ENCODE data around the gene PPP1R16B. TPM values are rescaled to one million over a fixed set of nuclear protein-coding genes. Genes with fewer than 3 reads are reported as not detected.

Gene PPP1R16B
- total and polyA plus RNA-seq, 10 of the 15 experiments (the other 5 are each of a cell fraction or from before 2014, with no cell fraction given) = 13.4 to 90.2 (median 66.7) TPM

DNA sequence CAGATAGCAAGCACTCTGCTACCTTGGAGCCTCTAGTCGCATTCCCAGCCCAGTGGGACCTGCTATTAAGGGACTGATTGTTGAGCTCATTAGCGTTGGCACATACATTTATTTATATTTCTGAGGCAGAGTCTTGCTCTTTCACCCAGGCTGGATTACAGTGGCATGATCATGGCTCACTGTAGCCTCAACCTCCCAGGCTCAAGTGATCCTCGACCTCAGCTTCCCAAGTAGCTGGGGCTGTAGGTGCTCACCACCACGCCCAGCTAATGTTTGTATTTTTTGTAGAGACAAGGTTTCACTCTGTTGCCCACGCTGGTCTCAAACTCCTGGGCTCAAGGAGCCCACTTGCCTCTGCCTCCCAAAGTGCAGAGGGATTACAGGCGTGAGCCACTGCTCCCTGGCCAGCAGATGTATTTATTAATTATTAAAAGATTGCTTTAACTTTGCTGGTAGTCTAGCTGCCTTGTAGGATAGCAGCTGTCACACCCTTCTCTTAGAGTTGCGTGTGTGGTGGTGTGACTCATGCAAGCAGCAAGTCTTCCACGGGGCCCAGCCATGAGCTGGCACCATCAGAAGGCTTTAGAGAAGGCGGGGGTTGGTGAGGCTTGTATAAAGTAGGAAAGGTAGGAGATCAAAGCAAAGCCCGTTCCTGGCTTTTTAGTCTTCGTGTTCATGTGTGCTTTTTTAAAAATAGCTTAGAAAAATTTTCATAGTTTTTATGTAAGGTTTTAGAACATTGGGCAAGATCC is 40.8 kb upstream of the PPP1R16B start (continued):
- TF ChIP-seq, protein P1, sequence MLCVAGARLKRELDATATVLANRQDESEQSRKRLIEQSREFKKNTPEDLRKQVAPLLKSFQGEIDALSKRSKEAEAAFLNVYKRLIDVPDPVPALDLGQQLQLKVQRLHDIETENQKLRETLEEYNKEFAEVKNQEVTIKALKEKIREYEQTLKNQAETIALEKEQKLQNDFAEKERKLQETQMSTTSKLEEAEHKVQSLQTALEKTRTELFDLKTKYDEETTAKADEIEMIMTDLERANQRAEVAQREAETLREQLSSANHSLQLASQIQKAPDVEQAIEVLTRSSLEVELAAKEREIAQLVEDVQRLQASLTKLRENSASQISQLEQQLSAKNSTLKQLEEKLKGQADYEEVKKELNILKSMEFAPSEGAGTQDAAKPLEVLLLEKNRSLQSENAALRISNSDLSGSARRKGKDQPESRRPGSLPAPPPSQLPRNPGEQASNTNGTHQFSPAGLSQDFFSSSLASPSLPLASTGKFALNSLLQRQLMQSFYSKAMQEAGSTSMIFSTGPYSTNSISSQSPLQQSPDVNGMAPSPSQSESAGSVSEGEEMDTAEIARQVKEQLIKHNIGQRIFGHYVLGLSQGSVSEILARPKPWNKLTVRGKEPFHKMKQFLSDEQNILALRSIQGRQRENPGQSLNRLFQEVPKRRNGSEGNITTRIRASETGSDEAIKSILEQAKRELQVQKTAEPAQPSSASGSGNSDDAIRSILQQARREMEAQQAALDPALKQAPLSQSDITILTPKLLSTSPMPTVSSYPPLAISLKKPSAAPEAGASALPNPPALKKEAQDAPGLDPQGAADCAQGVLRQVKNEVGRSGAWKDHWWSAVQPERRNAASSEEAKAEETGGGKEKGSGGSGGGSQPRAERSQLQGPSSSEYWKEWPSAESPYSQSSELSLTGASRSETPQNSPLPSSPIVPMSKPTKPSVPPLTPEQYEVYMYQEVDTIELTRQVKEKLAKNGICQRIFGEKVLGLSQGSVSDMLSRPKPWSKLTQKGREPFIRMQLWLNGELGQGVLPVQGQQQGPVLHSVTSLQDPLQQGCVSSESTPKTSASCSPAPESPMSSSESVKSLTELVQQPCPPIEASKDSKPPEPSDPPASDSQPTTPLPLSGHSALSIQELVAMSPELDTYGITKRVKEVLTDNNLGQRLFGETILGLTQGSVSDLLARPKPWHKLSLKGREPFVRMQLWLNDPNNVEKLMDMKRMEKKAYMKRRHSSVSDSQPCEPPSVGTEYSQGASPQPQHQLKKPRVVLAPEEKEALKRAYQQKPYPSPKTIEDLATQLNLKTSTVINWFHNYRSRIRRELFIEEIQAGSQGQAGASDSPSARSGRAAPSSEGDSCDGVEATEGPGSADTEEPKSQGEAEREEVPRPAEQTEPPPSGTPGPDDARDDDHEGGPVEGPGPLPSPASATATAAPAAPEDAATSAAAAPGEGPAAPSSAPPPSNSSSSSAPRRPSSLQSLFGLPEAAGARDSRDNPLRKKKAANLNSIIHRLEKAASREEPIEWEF (IDR thresholded peaks at IDR 0.05; ENCODE audit: insufficient replicate concordance, low read depth, low read length) = no peak
- no peak for TF ChIP-seq SMARCA5 (IDR thresholded peaks at IDR 0.05)

GRCh38 chr20:38766071-38766470 is 39.4 kb upstream of the PPP1R16B start:
- no peaks in the 10 kb centered on the region for H3K27me3 ChIP-seq (replicated peaks in 1 of 2; ENCODE audit: control insufficient read depth in 2 of 2, insufficient read depth in 2 of 2, low read length in 1 of 2)
- 75% methylated on average over 4 of the region's 4 CpGs for WGBS (ENCODE audit: insufficient coverage, insufficient replicate concordance, low lambda C conversion rate, missing lambda C conversion rate)
- H3K4me3 ChIP-seq = no peak overlapping the region
- TF ChIP-seq, protein P2, sequence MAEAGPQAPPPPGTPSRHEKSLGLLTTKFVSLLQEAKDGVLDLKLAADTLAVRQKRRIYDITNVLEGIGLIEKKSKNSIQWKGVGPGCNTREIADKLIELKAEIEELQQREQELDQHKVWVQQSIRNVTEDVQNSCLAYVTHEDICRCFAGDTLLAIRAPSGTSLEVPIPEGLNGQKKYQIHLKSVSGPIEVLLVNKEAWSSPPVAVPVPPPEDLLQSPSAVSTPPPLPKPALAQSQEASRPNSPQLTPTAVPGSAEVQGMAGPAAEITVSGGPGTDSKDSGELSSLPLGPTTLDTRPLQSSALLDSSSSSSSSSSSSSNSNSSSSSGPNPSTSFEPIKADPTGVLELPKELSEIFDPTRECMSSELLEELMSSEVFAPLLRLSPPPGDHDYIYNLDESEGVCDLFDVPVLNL (IDR thresholded peaks at IDR 0.05; ENCODE audit: low read depth, low read length) = no peak
- TF ChIP-seq ETV6 (conservative IDR thresholded peaks at IDR 0.05 in 1 of 2, IDR thresholded peaks at IDR 0.05 in 1 of 2; ENCODE audit: borderline replicate concordance in 1 of 2, low read depth in 1 of 2) (no peak), SMAD5 (IDR thresholded peaks at IDR 0.05; ENCODE audit: low read depth) (no peak), ZBTB4 (CRISPR knock-in tag; IDR thresholded peaks at IDR 0.05) (no peak), RFX5 (IDR thresholded peaks at IDR 0.05; ENCODE audit: low read depth, low read length) (no peak)
- intact Hi-C loops (cut with micrococcal nuclease; ENCODE audit: unreplicated experiment) = no loop called here
- H3K27ac ChIP-seq (ENCODE audit: control insufficient read depth, insufficient read depth) = no peak overlapping the region
- no peak for FAIRE-seq
- H3K36me3 ChIP-seq (ENCODE audit: control insufficient read depth in 2 of 2, insufficient read depth in 2 of 2, low read length in 1 of 2) = peaks cover 7 to 14% of the 10 kb centered on the region in 2 experiments
- H3K4me1 ChIP-seq (ENCODE audit: control insufficient read depth, insufficient read depth, low read length) = no peaks in the 10 kb centered on the region
- ChIA-PET POLR2A (no interaction called here), RAD21 (ENCODE audit: unreplicated experiment) (interaction anchor here (1.8 kb wide), 1 partner anchor 127 kb away, joined by 6 read pairs; no protein-coding TSS in a partner anchor), CTCF (interaction anchor here (0.9 to 11.3 kb wide), 3 partner anchors 9 to 127 kb away, joined by 3 to 74 read pairs (median 5); no protein-coding TSS in a partner anchor), SMC1A (ENCODE audit: uncharacterized antibody, unreplicated experiment) (interaction anchor here (1.0 to 1.7 kb wide), 6 partner anchors 12 to 127 kb away, joined by 3 to 7 read pairs (median 3); partner anchors contain the start of gene ACTR5)
- no TSS peak for BruUV-seq (replicated peaks)
- DNase-seq (ENCODE audit: low read depth, low spot score) = no peak
- no peaks in the 10 kb centered on the region for H4K20me1 ChIP-seq (ENCODE audit: control insufficient read depth, insufficient read depth)
- H2AFZ ChIP-seq (ENCODE audit: control insufficient read depth, low read depth, low read length) = no peak overlapping the region
- in situ Hi-C loops (cut with MboI) = no loop called here
- no peak overlapping the region for H3K4me2 ChIP-seq (ENCODE audit: control insufficient read depth, insufficient read depth)
- H3K79me2 ChIP-seq (ENCODE audit: control insufficient read depth, insufficient read depth, low read length) = no peaks in the 10 kb centered on the region
- H3K9ac ChIP-seq (ENCODE audit: control insufficient read depth, insufficient read depth, low read length) = no peak overlapping the region
- H3K9me3 ChIP-seq (replicated peaks; ENCODE audit: control insufficient read depth, insufficient read depth, low read length) = no peaks in the 10 kb centered on the region
- no peak for ATAC-seq

Data from GM12878 (cell line).